Gastrocnemius medialis (tissue), 4 donors: ENCODE data around the gene SLC6A4. TPM values are rescaled to one million over a fixed set of nuclear protein-coding genes. Genes with fewer than 3 reads are reported as not detected.

Experiments
- ATAC-seq, 2 donors: fragments of 150-250 bp; one replicate each; pipeline ENCODE4 v1.9.1; 2016
- DNase-seq, 2 donors: peaks; one replicate each; pipeline ENCODE4 v3.0.0-alpha.2; 2019
- H3K27ac ChIP-seq, 4 donors: fragments of 200-600 bp; sonication (generic); 1 replicate in 1 of 4; 2 replicates in 3 of 4; pipeline ENCODE4 v1.5.1; 2016 to 2018; ENCODE audit warnings: mild to moderate bottlenecking in 2 of 4, moderate library complexity in 1 of 4
- H3K27me3 ChIP-seq, 3 donors: fragments of 200-600 bp; sonication (generic) in 2 of 3; 1 replicate in 1 of 3; 2 replicates in 2 of 3; pipeline versions ENCODE4 v1.5.1 to v1.6.0; 2016 to 2019; ENCODE audit warnings: mild to moderate bottlenecking in 1 of 3, moderate library complexity in 1 of 3
- H3K36me3 ChIP-seq, 2 donors: fragments of 200-600 bp; sonication (generic) in 1 of 2; one replicate each; pipeline ENCODE4 v1.5.1; 2017 to 2018
- H3K4me1 ChIP-seq, 2 donors: fragments of 200-600 bp; sonication (generic) in 1 of 2; one replicate each; pipeline ENCODE4 v1.5.1; 2016 to 2017; ENCODE audit warnings: mild to moderate bottlenecking in 2 of 2
- H3K4me3 ChIP-seq, 4 donors: fragments of 200-600 bp; sonication (generic) in 3 of 4; 1 replicate in 1 of 4; 2 replicates in 3 of 4; pipeline ENCODE4 v1.5.1; 2016 to 2019; ENCODE audit warnings: mild to moderate bottlenecking in 2 of 4
- H3K9me3 ChIP-seq, 3 donors: fragments of 200-600 bp; sonication (generic) in 2 of 3; 1 replicate in 1 of 3; 2 replicates in 2 of 3; pipeline ENCODE4 v1.5.1; 2016 to 2019
- POLR2A ChIP-seq, 2 donors: fragments of 450-650 bp; IDR thresholded peaks; one replicate each; pipeline ENCODE4 v1.6.1; 2017; ENCODE audit warnings: antibody characterized with exemption in 2 of 2, mild to moderate bottlenecking in 2 of 2, moderate library complexity in 2 of 2
- in situ Hi-C, 4 donors: fragments of 200-750 bp; cut with MboI; loops; one replicate each; pipeline versions ENCODE4 v1.15.0 to v1.8.0; 2017; ENCODE audit warnings: low sequenced_read_pairs in 4 of 4
- intact Hi-C: fragments of 100-400 bp; cut with DNase I; formaldehyde crosslinking; loops from one replicate; pipeline ENCODE4 v1.15.1; 2023; ENCODE audit warnings: low total_unique reads
- total RNA-seq, 4 donors: library from RNA; depleted of rRNA; stranded (reverse); fragments of >200 nt; gene quantifications; one replicate each; pipeline versions ENCODE4 v1.1.0 to v1.2.3, GENCODE V29; 2016
- TF ChIP-seq, protein P1 (sequence below), 5 experiments: fragments of 450-650 bp in 3 of 5; fragments of 200-600 bp in 2 of 5; sonication (generic) in 2 of 5; IDR thresholded peaks in 4 of 5; conservative IDR thresholded peaks in 1 of 5; 1 replicate in 4 of 5; 2 replicates in 1 of 5; pipeline ENCODE4 v1.5.1; 2016 to 2019; ENCODE audit warnings: antibody characterized with exemption in 5 of 5, mild to moderate bottlenecking in 3 of 5, moderate library complexity in 3 of 5

Gene SLC6A4
- total RNA-seq, 4 donors from 2014 or later, result 0.35 to 0.46 TPM; not detected in 2

DNA sequence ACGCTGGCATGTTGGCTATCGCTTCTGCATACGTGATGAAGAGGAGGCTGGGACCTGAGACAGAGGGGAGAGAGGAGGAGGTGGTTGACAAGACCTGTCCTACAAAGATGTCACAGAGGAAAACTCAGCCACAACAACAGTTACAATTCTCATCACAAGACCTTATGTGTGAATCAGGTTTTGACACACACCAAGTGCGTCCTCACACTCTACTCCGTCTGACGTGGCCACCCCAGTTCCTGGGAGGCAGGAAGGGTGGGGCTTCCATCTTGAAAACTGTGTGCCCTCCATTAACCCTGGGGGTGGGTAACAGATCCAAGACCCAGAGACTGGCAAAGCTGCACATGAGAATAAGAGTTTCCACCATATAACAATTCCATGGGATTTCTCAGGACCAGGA, 24.1 kb downstream of the SLC6A4 start:
- in situ Hi-C loops (no loop called here), intact Hi-C loops (no loop called here)
- peaks cover 0 to 4% (median 0%) of the 10 kb centered on the region in 3 donors for H3K27me3 ChIP-seq
- TF ChIP-seq, protein P1, sequence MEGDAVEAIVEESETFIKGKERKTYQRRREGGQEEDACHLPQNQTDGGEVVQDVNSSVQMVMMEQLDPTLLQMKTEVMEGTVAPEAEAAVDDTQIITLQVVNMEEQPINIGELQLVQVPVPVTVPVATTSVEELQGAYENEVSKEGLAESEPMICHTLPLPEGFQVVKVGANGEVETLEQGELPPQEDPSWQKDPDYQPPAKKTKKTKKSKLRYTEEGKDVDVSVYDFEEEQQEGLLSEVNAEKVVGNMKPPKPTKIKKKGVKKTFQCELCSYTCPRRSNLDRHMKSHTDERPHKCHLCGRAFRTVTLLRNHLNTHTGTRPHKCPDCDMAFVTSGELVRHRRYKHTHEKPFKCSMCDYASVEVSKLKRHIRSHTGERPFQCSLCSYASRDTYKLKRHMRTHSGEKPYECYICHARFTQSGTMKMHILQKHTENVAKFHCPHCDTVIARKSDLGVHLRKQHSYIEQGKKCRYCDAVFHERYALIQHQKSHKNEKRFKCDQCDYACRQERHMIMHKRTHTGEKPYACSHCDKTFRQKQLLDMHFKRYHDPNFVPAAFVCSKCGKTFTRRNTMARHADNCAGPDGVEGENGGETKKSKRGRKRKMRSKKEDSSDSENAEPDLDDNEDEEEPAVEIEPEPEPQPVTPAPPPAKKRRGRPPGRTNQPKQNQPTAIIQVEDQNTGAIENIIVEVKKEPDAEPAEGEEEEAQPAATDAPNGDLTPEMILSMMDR (IDR thresholded peaks at IDR 0.05 in 4 of 5, conservative IDR thresholded peaks at IDR 0.05 in 1 of 5), result no peak
- no peak for TF ChIP-seq POLR2A (IDR thresholded peaks at IDR 0.05)
- H3K4me1 ChIP-seq, result no peaks in the 10 kb centered on the region
- no peak for ATAC-seq
- no peak for DNase-seq
- H3K36me3 ChIP-seq, result no peaks in the 10 kb centered on the region
- H3K4me3 ChIP-seq, result no peak overlapping the region
- H3K27ac ChIP-seq, result no peak overlapping the region
- H3K9me3 ChIP-seq, result no peaks in the 10 kb centered on the region

DNA sequence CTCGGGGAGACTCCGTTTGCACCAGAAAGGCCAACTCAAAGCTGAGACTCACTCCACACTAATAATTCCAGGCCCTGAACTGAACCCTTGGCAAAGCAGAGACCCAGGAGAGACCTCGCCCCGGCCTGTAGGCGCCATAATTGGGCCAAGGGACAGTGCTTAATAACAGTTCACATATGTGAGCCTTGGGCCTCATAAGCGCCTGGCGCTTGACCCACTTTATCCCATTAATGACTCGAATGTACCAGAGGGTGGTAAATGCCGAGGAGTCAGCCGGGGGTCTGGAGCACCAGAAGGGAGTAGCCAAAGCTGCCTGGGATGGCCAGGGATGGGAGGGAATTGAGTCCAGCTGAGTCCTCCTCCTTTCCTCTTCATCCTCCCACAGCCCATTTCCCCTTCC, 24.6 kb downstream of the SLC6A4 start:
- Histone ChIP-seq H3K4me3 (no peak overlapping the region), H3K9me3 (no peaks in the 10 kb centered on the region), H3K4me1 (no peaks in the 10 kb centered on the region), H3K36me3 (no peaks in the 10 kb centered on the region), H3K27me3 (peaks cover 0 to 4% (median 0%) of the 10 kb centered on the region in 3 donors), H3K27ac (no peak overlapping the region)
- DNase-seq, result no peak
- intact Hi-C loops, result no loop called here
- ATAC-seq, result no peak
- no peak for TF ChIP-seq POLR2A (IDR thresholded peaks at IDR 0.05)
- TF ChIP-seq, protein P1 (IDR thresholded peaks at IDR 0.05 in 4 of 5, conservative IDR thresholded peaks at IDR 0.05 in 1 of 5), result no peak
- in situ Hi-C loops, result no loop called here

DNA sequence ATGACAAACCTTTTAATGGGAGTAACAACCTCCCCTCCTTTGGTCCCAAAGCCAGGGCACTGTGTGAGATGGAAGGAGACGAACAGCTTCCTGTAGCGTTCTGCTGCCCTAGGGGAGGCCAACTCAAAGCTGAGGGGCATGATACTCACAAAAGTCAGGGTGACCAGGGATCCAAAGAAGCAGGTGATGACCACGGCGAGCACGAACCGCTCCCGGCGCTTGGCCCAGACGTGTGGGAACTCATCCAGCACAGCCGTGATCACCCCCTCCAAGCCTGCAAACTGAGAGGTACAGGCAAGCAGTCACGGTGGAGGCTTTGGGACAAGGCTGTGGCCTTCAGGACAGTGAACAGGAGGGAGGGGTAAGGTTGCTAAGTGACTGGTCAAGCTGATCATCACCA, 25.1 kb downstream of the SLC6A4 start:
- DNase-seq (no peak), ATAC-seq (no peak)
- peaks cover 0 to 4% (median 0%) of the 10 kb centered on the region in 3 donors for H3K27me3 ChIP-seq
- H3K36me3 ChIP-seq, result no peaks in the 10 kb centered on the region
- intact Hi-C loops (no loop called here), in situ Hi-C loops (no loop called here)
- H3K4me3 ChIP-seq, result no peak overlapping the region
- no peaks in the 10 kb centered on the region for H3K4me1 ChIP-seq
- H3K9me3 ChIP-seq, result no peaks in the 10 kb centered on the region
- no peak overlapping the region for H3K27ac ChIP-seq
- no peak for TF ChIP-seq POLR2A (IDR thresholded peaks at IDR 0.05)
- TF ChIP-seq, protein P1 (IDR thresholded peaks at IDR 0.05 in 4 of 5, conservative IDR thresholded peaks at IDR 0.05 in 1 of 5), result no peak

DNA sequence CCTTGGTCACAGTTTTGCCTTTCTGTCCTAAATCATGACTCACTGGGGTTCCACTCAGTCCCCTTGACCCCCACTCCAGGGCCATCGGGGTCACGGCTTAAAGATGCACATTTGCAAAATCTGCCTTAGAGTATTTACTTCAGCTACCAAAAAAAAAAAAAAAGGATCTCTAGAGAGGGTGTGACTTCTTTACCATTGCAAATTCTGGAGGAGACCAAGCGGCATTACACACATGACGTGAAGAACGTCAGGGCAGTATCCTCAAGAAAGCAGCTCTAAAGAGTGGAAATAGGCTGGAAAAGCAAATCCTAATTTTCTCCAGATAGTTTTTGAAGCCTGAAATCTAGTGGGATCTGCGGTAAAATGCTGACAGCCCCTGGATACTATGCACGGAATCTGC, 25.6 kb downstream of the SLC6A4 start:
- peaks cover 0 to 4% (median 0%) of the 10 kb centered on the region in 3 donors for H3K27me3 ChIP-seq
- H3K4me3 ChIP-seq, result no peak overlapping the region
- H3K36me3 ChIP-seq, result no peaks in the 10 kb centered on the region
- no peaks in the 10 kb centered on the region for H3K9me3 ChIP-seq
- no peak for DNase-seq
- intact Hi-C loops, result no loop called here
- no peaks in the 10 kb centered on the region for H3K4me1 ChIP-seq
- TF ChIP-seq POLR2A (IDR thresholded peaks at IDR 0.05), result no peak
- TF ChIP-seq, protein P1 (IDR thresholded peaks at IDR 0.05 in 4 of 5, conservative IDR thresholded peaks at IDR 0.05 in 1 of 5), result no peak
- in situ Hi-C loops, result no loop called here
- H3K27ac ChIP-seq, result no peak overlapping the region
- ATAC-seq, result no peak

DNA sequence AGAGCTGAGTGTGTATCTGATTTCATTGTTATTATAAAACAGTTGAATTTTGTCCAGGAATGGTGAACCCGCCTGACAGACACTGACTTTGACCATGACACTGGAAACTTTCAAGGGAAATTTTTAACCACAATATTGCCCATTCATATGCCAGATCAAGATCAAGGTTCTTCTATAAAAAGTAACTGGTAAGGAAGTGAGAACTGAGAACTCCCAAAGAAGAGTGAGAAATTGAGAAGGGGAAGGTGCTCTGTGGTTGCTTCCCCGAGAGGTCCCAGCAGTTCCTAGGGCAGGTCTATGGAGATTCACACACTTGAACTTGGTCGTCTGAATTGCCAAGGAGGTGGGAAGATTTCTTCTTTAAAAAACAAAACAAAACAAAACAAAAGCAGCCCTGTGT, 27.3 kb downstream of the SLC6A4 start:
- in situ Hi-C loops, result no loop called here
- TF ChIP-seq, protein P1 (IDR thresholded peaks at IDR 0.05 in 4 of 5, conservative IDR thresholded peaks at IDR 0.05 in 1 of 5), result no peak
- no peak for TF ChIP-seq POLR2A (IDR thresholded peaks at IDR 0.05)
- H3K4me3 ChIP-seq, result no peak overlapping the region
- H3K36me3 ChIP-seq, result no peaks in the 10 kb centered on the region
- ATAC-seq (no peak), DNase-seq (no peak)
- no peak overlapping the region for H3K27ac ChIP-seq
- no peaks in the 10 kb centered on the region for H3K9me3 ChIP-seq
- intact Hi-C loops, result no loop called here
- no peaks in the 10 kb centered on the region for H3K4me1 ChIP-seq
- H3K27me3 ChIP-seq, result peaks cover 0 to 4% (median 0%) of the 10 kb centered on the region in 3 donors
